Liver (tissue), 9 donors: ENCODE measurements around the gene WIPF2. TPM values are rescaled to one million over a fixed set of nuclear protein-coding genes. Genes with fewer than 3 reads are reported as not detected.

ENCODE experiments used
- DNase-seq: peaks from one replicate; pipeline ENCODE4 v3.0.0-alpha.2; 2017; ENCODE audit warnings: low spot score
- H3K27ac ChIP-seq, 2 donors: one replicate each; pipeline ENCODE4 v1.7.0; 2013; ENCODE audit warnings: inconsistent platforms in 2 of 2, low read length in 2 of 2, control low read depth in 1 of 2, low read depth in 1 of 2, mild to moderate bottlenecking in 1 of 2
- H3K27me3 ChIP-seq, 4 donors: one replicate each; pipeline versions ENCODE4 v1.6.1 to v1.7.0; 2013; ENCODE audit warnings: low read length in 3 of 4, inconsistent platforms in 1 of 4, mild to moderate bottlenecking in 1 of 4, moderate library complexity in 1 of 4; ENCODE audit not compliant: control insufficient read depth in 4 of 4, insufficient read depth in 4 of 4
- H3K36me3 ChIP-seq, 4 donors: one replicate each; pipeline versions ENCODE4 v1.6.1 to v1.7.0; 2013; ENCODE audit warnings: low read length in 3 of 4, mild to moderate bottlenecking in 3 of 4, low read depth in 1 of 4, moderate library complexity in 1 of 4; ENCODE audit not compliant: control insufficient read depth in 4 of 4, insufficient read depth in 3 of 4
- H3K4me1 ChIP-seq, 4 donors: one replicate each; pipeline versions ENCODE4 v1.6.1 to v1.7.0; 2013; ENCODE audit warnings: low read length in 3 of 4, mild to moderate bottlenecking in 3 of 4, moderate library complexity in 1 of 4; ENCODE audit not compliant: control insufficient read depth in 4 of 4, insufficient read depth in 4 of 4
- H3K4me3 ChIP-seq, 3 donors: one replicate each; pipeline versions ENCODE4 v1.6.1 to v1.7.0; 2013; ENCODE audit warnings: low read length in 3 of 3, control low read depth in 1 of 3, low read depth in 1 of 3, mild to moderate bottlenecking in 1 of 3
- H3K9ac ChIP-seq, 2 donors: one replicate each; pipeline ENCODE4 v1.7.0; 2013; ENCODE audit warnings: low read length in 2 of 2, mild to moderate bottlenecking in 2 of 2, moderate library complexity in 2 of 2, control low read depth in 1 of 2, low read depth in 1 of 2
- H3K9me3 ChIP-seq, 4 donors: one replicate each; pipeline versions ENCODE4 v1.6.1 to v1.7.0; 2013; ENCODE audit warnings: low read length in 3 of 4; ENCODE audit not compliant: control insufficient read depth in 4 of 4
- FOXA1 ChIP-seq: IDR thresholded peaks from 2 replicates; pipeline ENCODE4 v1.6.1; 2016; ENCODE audit warnings: antibody characterized with exemption
- FOXA2 ChIP-seq: IDR thresholded peaks from 2 replicates; pipeline ENCODE4 v1.6.1; 2016; ENCODE audit warnings: antibody characterized with exemption
- GABPA ChIP-seq, 2 donors: IDR thresholded peaks in 1 of 2; conservative IDR thresholded peaks in 1 of 2; 2 replicates each; pipeline ENCODE4 v1.6.1; 2016; ENCODE audit warnings: antibody characterized with exemption in 2 of 2, mild to moderate bottlenecking in 1 of 2, moderate library complexity in 1 of 2
- HNF4A ChIP-seq, 2 donors: conservative IDR thresholded peaks; 2 replicates each; pipeline ENCODE4 v1.6.1; 2016; ENCODE audit warnings: antibody characterized with exemption in 2 of 2, mild to moderate bottlenecking in 2 of 2
- HNF4G ChIP-seq: IDR thresholded peaks from 2 replicates; pipeline ENCODE4 v1.6.1; 2016; ENCODE audit warnings: antibody characterized with exemption
- JUND ChIP-seq, 2 donors: IDR thresholded peaks; 2 replicates each; pipeline ENCODE4 v1.6.1; 2016; ENCODE audit warnings: antibody characterized with exemption in 2 of 2
- NR2F2 ChIP-seq: IDR thresholded peaks from 2 replicates; pipeline ENCODE4 v1.6.1; 2016; ENCODE audit warnings: antibody characterized with exemption
- RAD21 ChIP-seq, 2 donors: IDR thresholded peaks; 2 replicates each; pipeline ENCODE4 v1.6.1; 2016; ENCODE audit warnings: antibody characterized with exemption in 2 of 2, mild to moderate bottlenecking in 2 of 2
- REST ChIP-seq: IDR thresholded peaks from 2 replicates; pipeline ENCODE4 v1.6.1; 2016; ENCODE audit warnings: antibody characterized with exemption, mild to moderate bottlenecking
- RXRA ChIP-seq, 2 donors: IDR thresholded peaks; 2 replicates each; pipeline ENCODE4 v1.6.1; 2017 to 2018; ENCODE audit warnings: antibody characterized with exemption in 2 of 2, mild to moderate bottlenecking in 1 of 2
- SP1 ChIP-seq: IDR thresholded peaks from 2 replicates; pipeline ENCODE4 v1.6.1; 2018; ENCODE audit warnings: antibody characterized with exemption, mild to moderate bottlenecking
- YY1 ChIP-seq: IDR thresholded peaks from 2 replicates; pipeline ENCODE4 v1.6.1; 2016; ENCODE audit warnings: antibody characterized with exemption, mild to moderate bottlenecking
- WGBS: extraction: QIAGEN DNeasy Blood & Tissue Kit; methylation state at CpG from one replicate; pipeline ENCODE4 v1.1.7; 2013; 5-methylcytosine and 5-hydroxymethylcytosine counted together
- polyA plus RNA-seq, 2 donors: library from polyadenylated mRNA; stranded (reverse) in 1 of 2; unstranded in 1 of 2; fragments of 200-250 nt in 1 of 2; fragments of >200 nt in 1 of 2; fragmentation: Nextera tagmentation in 1 of 2; extraction: Ambion mirVana in 1 of 2; gene quantifications; one replicate each; pipeline versions ENCODE4 v1.2.1 to v1.2.3, GENCODE V29; 2013 to 2015
- total RNA-seq, 2 donors: library from RNA; depleted of rRNA; stranded (reverse); fragments of >200 nt; gene quantifications; one replicate each; pipeline ENCODE4 v1.2.3, GENCODE V29; 2014
- TF ChIP-seq, protein P1 (sequence below): fragments of 150-350 bp; IDR thresholded peaks from 2 replicates; pipeline ENCODE4 v1.5.1; 2017; ENCODE audit warnings: improper control_type of control experiment, low read depth, low read length; ENCODE audit not compliant: missing input control
- donor health status: healthy.
- donor health status: healthy.
- donor health status: healthy.
- donor health status: healthy.
- donor health status: healthy.

WIPF2 gene
- total and polyA plus RNA-seq, 4 donors: 4.4 to 5.6 (median 5.2) TPM

DNA sequence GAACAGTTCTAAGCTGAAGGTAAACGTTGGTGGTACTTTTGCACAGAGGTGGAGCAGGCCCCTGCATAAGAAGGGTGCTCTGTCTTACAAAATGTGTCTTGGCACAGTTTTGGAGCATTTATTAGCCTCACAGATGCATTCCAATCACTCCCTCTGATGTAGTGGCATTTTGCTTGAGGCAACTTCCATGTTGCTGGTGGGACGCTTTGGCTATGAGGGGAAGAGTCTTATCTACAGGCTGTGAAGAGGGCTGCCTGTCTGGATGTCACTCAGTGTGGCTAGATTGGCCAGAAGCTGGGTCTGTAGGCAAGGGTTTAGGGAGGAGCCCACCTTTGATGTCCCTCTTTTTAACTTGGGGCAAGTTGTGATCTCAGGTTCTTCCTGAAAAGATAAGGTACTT is 87.3 kb downstream of the WIPF2 start:
- 74% methylated on average over 2 of the region's 2 CpGs for WGBS
- Histone ChIP-seq H3K27me3 (no peaks in the 10 kb centered on the region), H3K4me1 (peaks cover 10 to 44% (median 39%) of the 10 kb centered on the region in 4 donors), H3K36me3 (no peaks in the 10 kb centered on the region), H3K27ac (peak overlapping the region in 1 of 2 donors; percentile 5), H3K9me3 (no peaks in the 10 kb centered on the region), H3K9ac (no peak overlapping the region), H3K4me3 (no peak overlapping the region)
- no peak for TF ChIP-seq HNF4A (conservative IDR thresholded peaks at IDR 0.05)
- TF ChIP-seq JUND (IDR thresholded peaks at IDR 0.05): no peak
- TF ChIP-seq REST: no peak
- no peak for TF ChIP-seq FOXA2
- no peak for TF ChIP-seq RAD21 (IDR thresholded peaks at IDR 0.05)
- no peak for TF ChIP-seq GABPA (IDR thresholded peaks at IDR 0.05 in 1 of 2, conservative IDR thresholded peaks at IDR 0.05 in 1 of 2)
- TF ChIP-seq YY1: no peak
- TF ChIP-seq, protein P1, sequence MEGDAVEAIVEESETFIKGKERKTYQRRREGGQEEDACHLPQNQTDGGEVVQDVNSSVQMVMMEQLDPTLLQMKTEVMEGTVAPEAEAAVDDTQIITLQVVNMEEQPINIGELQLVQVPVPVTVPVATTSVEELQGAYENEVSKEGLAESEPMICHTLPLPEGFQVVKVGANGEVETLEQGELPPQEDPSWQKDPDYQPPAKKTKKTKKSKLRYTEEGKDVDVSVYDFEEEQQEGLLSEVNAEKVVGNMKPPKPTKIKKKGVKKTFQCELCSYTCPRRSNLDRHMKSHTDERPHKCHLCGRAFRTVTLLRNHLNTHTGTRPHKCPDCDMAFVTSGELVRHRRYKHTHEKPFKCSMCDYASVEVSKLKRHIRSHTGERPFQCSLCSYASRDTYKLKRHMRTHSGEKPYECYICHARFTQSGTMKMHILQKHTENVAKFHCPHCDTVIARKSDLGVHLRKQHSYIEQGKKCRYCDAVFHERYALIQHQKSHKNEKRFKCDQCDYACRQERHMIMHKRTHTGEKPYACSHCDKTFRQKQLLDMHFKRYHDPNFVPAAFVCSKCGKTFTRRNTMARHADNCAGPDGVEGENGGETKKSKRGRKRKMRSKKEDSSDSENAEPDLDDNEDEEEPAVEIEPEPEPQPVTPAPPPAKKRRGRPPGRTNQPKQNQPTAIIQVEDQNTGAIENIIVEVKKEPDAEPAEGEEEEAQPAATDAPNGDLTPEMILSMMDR: no peak
- TF ChIP-seq NR2F2: no peak
- no peak for TF ChIP-seq RXRA (IDR thresholded peaks at IDR 0.05)
- TF ChIP-seq SP1: no peak
- no peak for TF ChIP-seq HNF4G
- no peak for DNase-seq

DNA sequence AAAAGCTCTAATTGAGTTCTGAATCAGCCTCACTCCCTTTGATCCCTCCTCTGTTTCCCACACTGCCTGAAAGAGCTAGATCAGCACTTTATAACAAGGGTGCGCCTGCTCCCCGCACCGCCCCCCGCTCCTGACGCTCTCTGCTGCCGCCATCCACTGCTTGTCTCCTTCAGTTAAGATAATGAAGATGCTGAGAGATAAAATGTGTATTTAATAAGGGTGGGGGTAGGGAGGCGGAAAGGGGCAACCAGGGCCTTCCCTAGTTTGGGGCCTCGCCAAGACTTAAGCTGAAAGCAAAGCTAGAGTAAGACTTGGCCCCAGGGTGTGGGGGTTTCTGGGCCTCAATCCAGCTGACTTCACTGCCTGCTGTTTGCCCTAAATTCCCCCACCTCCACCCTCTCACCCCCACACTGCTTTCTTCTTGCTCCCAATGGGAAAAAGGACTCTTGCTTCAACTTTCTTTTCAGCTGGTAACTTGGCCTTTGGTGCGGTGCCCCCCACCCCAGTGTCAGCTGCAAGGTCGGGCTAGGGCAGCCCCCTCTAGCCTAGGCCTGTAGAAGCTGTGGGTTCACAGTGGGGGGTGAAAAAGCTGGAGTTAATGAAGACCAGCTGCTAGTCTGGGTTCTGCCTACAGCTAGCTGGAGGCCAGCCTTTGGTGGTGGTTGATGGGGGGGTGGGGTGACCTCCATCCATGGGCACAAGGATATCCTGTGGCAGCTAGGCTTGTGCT is 88.1 kb downstream of the WIPF2 start:
- DNase-seq: no peak
- H3K4me1 ChIP-seq: peaks cover 16 to 51% (median 47%) of the 10 kb centered on the region in 4 donors
- no peaks in the 10 kb centered on the region for H3K9me3 ChIP-seq
- H3K27me3 ChIP-seq: no peaks in the 10 kb centered on the region
- H3K36me3 ChIP-seq: no peaks in the 10 kb centered on the region
- 74% methylated on average over 10 of the region's 10 CpGs for WGBS
- H3K4me3 ChIP-seq: no peak overlapping the region
- H3K9ac ChIP-seq: no peak overlapping the region
- TF ChIP-seq NR2F2: no peak
- TF ChIP-seq JUND (IDR thresholded peaks at IDR 0.05): no peak
- no peak for TF ChIP-seq YY1
- TF ChIP-seq, protein P1: no peak
- TF ChIP-seq SP1: no peak
- TF ChIP-seq REST: no peak
- TF ChIP-seq FOXA1: no peak
- H3K27ac ChIP-seq: peak overlapping the region; percentile 14 to 58
